HG02642 (cell line): ENCODE results near the gene ANKRD40.

ENCODE experiments used
- ATAC-seq: cut with Tn5 transposase; IDR thresholded peaks from one replicate; pipeline ENCODE4 v1.9.1; 2021; ENCODE audit warnings: mild to moderate bottlenecking; ENCODE audit not compliant: unreplicated experiment, poor library complexity

Gene ANKRD40

DNA sequence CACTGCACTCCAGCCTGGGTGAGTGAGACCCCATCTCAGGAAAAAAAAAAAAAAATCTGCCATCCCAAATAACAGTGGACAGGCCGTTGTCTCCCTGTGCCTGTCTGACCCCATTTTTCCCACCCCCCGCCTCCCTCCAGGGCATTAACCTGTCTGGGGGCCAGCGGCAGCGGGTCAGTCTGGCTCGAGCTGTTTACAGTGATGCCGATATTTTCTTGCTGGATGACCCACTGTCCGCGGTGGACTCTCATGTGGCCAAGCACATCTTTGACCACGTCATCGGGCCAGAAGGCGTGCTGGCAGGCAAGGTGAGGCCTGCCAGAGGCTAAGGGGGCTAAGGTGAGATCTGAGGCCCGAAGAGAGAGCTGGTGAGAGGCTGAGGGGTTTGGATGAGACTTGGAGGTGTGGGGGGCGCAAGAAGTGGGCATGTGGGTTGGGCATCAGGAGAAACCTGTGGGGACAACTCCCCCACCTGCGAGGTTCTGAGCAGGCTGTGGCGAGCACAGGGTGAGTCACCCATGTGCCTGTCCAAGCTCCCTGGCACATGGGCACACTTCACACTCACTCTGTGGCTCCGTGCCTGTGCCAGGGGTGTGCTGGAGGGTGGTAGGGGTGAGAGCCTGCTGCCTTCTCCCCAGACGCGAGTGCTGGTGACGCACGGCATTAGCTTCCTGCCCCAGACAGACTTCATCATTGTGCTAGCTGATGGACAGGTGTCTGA lies 34.7 kb downstream of the ANKRD40 start:
- ATAC-seq, result no peak

DNA sequence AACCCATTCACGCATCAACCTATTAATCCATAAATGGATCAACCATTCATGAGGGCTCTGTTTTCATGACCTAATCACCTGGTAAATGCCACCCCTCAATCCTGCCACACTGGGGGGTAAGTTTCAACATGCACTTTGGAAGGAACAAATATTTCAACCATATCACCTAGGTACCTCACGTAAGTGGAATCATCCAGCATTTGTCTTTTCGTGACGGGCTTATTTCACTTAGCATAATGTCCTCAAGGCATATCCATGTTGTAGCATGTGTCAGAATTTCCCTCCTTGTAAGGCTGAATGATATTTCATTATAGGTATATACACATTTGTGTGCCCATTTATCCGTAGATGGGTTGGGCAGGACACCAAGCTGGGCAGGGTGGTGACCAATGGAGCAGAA lies 35.6 kb downstream of the ANKRD40 start:
- ATAC-seq, result no peak

DNA sequence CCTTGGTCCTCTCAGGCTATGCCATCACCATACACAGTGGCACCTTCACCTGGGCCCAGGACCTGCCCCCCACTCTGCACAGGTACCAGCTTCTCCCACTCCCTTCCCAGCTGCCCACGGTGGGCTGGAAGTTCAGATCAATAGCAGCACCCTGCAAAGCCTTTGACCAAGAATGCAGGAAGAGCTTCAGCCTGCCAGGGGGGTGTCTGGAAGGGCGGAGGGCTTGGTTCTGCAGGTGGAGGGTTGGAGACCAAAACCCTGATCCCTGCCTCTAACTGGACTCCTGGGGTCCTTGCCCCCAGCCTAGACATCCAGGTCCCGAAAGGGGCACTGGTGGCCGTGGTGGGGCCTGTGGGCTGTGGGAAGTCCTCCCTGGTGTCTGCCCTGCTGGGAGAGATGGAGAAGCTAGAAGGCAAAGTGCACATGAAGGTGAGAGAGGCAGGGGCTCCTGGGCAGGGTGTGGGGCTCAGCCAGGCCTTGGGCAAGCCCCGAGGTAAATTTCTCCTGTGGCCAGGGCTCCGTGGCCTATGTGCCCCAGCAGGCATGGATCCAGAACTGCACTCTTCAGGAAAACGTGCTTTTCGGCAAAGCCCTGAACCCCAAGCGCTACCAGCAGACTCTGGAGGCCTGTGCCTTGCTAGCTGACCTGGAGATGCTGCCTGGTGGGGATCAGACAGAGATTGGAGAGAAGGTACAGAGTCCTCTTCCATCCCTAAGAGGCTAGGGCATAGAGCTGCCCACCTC lies 38.7 kb downstream of the ANKRD40 start:
- ATAC-seq, result no peak

DNA sequence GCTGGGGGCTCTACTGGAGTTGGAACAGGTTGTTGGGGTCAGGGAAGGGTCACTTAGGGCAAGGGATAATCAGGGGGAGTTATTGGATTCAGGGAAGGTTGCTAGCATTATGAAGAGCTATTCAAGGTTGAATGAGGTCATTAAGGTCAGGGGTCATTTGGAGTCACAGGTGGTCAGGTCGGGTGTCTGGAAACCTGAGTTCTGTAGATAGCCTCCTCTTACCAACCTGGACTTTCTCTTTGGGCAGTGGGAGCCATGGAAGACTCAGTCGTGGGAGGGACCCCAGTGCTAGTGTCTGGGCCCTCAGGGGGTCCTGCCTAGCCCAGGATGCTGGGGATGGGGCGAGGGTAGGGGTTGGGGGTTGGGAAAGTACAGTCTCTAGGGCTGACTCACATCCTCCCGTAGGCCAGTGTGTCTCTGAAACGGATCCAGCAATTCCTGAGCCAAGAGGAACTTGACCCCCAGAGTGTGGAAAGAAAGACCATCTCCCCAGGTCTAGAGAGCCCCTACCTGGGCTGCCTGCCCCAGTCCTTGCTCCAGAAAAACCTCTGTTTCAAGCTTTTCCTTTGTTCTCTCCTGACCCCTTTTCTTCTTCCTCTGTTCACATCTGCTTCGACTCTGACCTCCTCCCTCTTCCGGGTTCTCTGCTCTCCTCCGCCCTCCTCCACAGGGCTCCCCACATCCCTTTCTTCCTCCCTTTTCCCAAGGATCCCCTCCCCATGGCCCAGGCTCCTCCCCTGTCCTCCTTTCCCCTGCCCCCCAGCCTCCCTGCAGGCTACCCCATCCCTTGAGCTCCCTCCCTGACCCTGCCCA lies 39.5 kb downstream of the ANKRD40 start:
- no peak for ATAC-seq

DNA sequence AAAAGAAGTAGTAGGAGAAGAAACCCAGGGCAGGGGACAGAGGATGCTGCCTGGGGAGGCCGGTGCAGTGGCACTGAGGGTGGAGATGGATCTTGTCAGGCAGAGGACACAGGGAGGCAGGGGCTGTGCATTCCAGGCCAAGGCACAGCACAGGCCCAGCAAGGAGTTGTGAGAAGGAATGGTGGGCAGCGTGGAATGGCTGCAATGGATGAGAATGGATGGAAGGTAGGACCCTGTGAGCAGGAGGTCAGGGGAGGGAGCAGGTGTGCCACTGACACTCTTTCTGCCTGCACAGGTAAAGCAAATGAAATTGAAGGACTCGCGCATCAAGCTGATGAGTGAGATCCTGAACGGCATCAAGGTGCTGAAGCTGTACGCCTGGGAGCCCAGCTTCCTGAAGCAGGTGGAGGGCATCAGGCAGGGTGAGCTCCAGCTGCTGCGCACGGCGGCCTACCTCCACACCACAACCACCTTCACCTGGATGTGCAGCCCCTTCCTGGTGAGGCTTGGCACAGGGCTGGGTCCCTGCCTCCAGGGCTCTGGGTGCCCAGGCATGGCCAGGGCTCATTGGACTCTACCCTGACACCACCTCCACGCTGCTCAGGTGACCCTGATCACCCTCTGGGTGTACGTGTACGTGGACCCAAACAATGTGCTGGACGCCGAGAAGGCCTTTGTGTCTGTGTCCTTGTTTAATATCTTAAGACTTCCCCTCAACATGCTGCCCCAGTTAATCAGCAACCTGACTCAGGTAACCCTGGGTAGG lies 40.3 kb downstream of the ANKRD40 start:
- ATAC-seq, result no peak

DNA sequence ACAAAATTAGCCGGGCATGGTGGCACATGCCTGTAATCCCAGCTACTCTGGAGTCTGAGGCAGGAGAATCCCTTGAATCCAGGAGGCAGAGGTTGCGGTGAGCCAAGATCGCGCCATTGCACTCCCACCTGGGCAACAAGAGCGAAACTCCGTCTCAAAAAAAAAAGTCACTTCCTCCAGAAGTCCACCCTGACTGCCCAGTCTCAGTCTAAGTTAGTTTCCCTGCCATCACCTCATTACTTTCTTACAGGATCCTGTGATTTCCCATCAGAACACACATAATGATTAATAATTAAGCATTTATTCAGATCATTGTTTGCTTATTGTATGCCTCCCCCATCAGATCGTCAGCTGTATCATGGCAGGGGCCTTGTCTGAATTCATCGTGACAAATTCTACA lies 41.4 kb downstream of the ANKRD40 start:
- no peak for ATAC-seq

DNA sequence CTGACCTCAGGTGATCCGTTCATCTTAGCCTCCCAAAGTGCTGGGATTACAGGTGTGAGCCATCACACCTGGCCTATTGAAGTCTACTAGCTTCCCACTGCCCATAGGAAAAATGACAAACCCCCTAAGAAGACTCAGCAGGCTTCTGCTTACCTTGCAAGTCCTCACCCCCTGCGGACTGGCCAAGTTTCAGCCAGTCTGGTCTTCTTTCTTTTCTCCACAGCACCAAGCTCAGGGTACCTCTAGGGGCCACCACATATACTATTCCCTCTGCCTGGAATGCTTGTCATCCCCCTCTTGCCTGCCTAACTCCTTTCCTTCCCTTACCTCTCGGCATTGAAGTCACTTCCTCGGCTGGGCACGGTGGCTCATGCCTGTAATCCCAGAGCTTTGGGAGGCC lies 41.9 kb downstream of the ANKRD40 start:
- ATAC-seq, result no peak

DNA sequence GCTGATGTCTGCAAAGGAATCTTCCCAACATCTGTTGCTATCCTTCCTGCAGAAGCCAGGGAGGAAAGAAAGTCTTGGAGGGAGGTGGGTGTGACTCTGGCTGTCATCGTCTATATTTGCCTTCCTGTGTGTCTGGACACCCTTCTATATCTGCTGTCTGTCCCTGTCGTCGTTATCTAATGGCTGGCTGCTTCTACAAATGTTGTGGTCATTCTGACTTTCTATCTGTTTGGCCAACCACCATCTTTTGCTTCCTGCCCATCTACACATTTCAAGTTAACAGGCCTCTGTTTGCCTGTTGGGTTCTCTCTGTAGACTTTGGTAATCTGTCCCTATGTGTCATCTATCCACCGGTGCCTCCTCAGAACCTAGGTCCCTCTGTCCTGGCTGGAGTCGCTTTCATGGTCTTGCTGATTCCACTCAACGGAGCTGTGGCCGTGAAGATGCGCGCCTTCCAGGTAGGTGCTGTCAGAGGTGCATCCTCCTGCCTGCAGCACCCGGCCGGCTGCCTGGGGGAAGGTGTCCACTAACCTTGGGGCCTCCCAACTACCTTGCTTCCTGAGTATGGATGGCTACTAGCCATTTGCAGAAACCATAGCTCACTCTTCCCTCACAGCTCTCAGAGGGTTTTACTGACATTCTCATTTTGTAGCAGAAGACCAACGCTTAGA lies 42.8 kb downstream of the ANKRD40 start:
- ATAC-seq, result no peak

DNA sequence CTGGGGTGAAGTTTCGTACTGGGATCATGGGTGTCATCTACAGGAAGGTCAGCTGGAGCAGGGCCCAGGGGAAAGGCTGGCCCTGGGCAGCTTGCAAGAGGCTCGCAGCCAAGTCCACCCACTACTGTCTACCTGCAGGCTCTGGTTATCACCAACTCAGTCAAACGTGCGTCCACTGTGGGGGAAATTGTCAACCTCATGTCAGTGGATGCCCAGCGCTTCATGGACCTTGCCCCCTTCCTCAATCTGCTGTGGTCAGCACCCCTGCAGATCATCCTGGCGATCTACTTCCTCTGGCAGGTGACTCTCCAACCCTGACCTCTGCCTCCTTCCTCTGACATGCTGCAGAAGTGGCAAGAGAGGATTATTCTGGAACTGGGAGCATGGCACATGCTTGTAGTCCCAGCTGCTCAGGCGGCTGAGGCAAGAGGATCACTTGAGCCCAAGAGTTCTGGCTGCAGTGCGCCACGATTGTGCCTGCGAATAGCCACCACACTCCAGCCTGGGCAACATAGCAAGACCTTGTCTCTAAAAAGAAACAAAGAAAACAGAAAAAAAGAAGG lies 43.8 kb downstream of the ANKRD40 start:
- ATAC-seq, result no peak

DNA sequence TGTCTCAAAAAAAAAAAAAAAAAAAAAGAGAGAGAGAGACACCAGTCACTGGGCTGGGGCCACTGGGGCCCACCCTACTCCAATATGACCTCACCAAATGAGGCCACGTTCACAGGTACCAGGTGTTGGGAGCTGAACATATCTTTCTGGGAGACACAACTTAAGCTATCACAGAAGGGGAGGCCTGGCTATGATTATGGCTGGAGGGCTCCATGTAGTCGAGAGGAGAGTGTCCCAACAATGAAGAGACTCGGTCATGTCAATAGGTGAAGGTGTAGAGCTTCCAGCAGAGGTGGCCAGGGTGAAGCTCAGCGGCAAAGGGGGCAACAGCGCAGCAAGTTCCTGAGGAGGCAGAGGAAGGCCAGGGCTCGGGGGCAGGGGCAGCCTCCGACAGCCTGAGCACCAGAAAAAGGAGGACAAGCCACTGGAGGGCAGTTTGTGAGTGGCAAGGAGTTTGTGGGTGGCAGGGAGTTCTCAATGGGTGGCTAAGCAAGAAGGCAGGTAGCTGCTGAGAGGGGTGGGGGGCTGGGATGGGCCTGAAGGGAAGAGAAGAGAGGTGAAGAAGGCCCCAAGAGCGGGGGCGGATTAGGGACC lies 45.0 kb downstream of the ANKRD40 start:
- no peak for ATAC-seq

DNA sequence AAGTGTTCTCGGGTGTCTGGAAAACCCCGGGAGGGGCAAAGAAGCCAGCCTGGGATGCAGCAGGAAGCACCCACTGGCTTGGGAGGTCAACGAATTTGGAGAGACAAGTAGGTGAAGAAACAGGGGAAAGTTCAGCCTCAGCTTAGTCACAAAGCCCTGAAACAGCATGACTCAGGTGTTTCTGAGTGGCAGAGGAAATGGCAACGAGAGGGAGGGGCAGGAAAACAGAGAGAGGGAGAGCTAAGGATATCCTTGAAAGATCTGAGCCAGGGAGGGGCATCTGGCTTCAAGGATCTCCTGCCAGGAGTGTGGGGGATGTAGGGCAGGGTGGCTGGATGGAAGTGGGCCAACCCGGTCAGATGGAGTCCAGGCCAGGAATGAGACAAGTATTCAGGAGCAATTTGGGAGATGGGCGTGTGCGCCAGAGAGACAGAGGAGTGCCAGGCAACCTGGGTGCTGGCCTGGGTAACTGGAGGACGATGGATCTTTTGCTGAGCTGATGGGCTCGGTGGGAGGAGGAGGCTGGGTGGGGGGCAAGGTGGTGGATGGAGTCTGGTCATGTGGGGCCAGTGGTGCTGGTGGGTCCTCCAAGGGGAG lies 45.8 kb downstream of the ANKRD40 start:
- ATAC-seq, result no peak

DNA sequence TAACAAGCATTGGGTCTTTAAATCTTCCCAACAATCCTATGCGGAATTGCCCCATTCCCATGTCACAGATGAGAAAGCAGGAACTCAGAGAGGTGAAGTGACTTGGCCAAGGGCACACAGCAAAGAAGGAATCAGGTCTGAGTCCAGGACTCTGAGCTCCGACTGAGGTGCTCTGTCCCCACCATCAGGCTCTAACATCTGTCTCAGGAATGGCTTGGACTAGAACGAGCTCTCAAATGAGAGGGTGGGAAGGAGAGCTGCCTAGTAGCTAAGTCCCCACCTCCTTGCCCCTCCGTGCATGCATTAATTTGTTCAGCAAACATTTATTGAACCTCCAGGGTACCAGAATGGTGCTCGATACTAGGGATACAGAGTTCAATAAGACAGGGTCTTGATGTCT lies 46.4 kb downstream of the ANKRD40 start:
- no peak for ATAC-seq

DNA sequence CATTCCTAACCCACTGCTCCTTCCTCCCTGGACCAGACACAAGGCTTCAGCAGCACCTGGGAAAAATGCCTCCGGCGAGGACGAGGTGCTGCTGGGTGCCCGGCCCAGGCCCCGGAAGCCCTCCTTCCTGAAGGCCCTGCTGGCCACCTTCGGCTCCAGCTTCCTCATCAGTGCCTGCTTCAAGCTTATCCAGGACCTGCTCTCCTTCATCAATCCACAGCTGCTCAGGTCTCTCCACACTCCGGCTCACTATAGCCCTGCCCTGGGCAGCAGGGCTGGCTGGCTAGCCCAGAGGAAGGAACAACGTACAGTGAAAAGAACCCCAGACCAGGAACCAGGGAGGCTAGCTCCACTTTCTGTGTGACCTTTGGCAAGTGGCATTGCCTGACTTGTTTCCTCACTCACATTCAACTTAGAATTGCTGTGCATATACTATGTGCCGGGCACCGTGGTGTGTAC lies 46.8 kb downstream of the ANKRD40 start:
- no peak for ATAC-seq

DNA sequence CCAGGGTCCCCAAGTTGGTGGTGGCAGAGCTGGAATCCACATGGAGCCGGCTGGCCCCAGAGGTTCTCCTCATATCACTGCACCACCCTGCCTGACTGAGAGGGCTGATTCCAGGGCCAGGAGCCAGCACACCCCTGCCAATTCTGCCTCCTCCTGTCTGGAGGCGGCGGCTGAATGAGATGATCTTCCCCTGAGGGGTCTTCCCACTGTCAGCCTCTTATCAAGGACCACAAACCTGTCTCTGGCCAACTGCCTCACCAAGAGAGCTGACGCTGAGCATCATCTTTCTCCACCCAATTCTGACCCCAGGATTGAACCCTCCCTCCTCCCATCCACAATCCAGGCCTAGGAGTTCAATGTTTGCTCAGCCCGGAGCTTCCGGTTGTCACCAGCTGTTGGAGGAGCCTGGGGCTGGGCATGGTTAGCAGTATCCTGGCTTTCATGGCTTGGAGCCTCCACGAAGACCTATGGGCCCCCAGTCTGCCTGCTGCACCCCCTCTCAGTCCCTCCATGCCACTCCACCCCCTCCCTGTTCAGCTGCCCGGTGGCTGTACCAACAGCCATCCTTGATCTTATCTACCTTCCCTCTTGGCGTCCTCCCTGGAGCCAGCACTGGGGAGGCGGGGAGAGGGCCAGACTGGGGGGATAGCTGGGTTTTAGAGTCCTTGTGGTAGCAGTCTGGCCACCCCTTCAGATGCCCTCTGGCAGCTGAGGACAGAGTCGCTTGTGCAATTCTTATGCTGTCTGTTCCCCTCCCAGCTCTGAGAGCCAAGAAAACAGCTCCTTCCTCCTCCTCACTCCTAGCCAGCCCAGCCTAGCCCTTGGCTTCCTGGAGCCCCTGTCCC lies 47.5 kb downstream of the ANKRD40 start:
- ATAC-seq, result no peak

DNA sequence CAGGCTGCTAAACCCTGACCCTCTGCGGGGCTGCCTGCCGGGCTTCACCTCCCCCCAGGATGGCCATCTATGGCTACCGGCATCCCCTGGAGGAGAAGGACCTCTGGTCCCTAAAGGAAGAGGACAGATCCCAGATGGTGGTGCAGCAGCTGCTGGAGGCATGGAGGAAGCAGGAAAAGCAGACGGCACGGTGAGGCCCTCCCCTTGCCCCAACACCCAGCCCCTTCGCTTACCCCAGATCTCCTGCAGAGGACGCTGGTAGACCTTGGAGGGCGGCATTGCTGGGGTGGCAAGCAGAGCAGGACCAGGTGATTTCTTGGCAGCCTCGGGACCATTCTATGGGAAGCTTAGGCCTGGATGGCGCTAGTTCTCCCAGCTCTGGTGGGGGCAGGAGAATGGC lies 48.5 kb downstream of the ANKRD40 start:
- no peak for ATAC-seq

DNA sequence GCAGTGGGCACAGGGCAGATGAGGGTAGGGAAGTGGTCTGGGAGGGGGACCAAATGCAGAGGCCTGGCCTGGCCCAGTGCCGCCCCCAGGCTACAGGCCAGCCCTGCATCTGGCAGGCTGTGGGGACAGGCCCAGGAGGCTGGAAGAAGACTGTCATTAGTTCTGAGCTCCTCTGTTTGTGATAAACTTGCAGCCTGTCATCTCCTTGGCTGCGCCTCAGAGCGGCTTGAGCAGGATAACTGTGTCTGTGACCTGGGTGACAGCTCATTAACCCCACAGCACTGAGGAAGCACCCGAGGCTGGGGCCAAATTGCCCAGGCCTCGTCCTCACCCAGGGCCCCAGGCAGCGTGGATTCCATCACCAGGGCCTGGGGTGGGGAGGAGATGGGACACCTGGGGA lies 49.1 kb downstream of the ANKRD40 start:
- ATAC-seq, result no peak

DNA sequence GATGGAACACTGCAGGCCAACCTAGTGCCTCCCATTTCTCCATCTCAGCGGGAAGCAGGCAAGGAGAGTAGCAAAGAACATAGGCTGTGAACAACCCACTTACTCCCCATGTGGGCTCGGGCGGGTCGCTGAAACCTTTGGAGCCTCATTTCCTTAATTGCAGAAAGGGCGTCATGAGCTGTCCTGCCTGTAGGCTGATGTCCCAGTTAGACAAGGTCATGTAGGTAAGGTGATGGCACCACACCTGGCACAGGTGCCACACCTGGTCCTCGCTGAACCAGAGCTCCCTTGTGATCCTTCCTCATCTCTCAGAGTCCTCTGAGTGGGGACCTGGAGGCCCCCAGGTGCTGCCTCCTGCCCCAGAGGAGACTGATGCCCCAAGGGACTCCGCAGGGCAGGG lies 50.1 kb downstream of the ANKRD40 start:
- no peak for ATAC-seq

DNA sequence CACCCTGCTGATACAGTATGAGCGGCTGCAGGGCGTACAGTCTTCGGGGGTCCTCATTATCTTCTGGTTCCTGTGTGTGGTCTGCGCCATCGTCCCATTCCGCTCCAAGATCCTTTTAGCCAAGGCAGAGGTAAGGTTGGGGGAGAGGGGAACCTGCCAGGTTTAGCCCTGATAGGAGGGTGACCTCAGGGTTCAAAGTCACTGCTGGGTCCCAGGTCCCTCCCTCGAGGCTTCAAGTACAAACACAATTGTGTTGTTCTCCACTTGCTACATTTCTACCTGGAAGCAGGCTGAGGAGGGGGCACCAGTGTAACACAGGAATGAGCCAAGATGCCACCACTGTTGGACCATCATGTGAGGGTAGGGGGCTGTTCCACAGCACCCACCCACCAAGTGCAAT lies 50.7 kb downstream of the ANKRD40 start:
- no peak for ATAC-seq
